ENCODE data around the gene FASLG. TPM values are rescaled to one million over a fixed set of nuclear protein-coding genes. Genes with fewer than 3 reads are reported as not detected.

Gene FASLG
- total RNA-seq (2021) = not detected in 3 replicates
- Bru-seq, nascent RNA = not detected
- long read RNA-seq, experiment 1 = 0 reads
- long read RNA-seq, experiment 2 = 0 reads
- long read RNA-seq, experiment 3 = 0 reads

GRCh38 chr1:172658871-172659453, at the start of gene FASLG:
TSS of gene FASLG (plus strand) at chr1:172659103. CDS start at chr1:172659202, 99 bp downstream.
- no peak for TF ChIP-seq ZNF423 (CRISPR knock-in tag; IDR thresholded peaks at IDR 0.05)
- no peak for TF ChIP-seq TEAD1 (CRISPR knock-in tag; IDR thresholded peaks at IDR 0.05)
- TF ChIP-seq ZNF396 (CRISPR knock-in tag; IDR thresholded peaks at IDR 0.05; ENCODE audit: borderline replicate concordance) = no peak
- no peak for TF ChIP-seq E2F1 (CRISPR knock-in tag; IDR thresholded peaks at IDR 0.05)
- TF ChIP-seq ATF2 (CRISPR knock-in tag; IDR thresholded peaks at IDR 0.05; ENCODE audit: borderline replicate concordance, low read depth) = no peak
- TF ChIP-seq CREB1 (CRISPR knock-in tag; IDR thresholded peaks at IDR 0.05) = no peak
- TF ChIP-seq ZNF219 (CRISPR knock-in tag; IDR thresholded peaks at IDR 0.05; ENCODE audit: borderline replicate concordance) = no peak
- TF ChIP-seq FOXJ3 (CRISPR knock-in tag; IDR thresholded peaks at IDR 0.05; ENCODE audit: borderline replicate concordance) = no peak
- TF ChIP-seq ERG (CRISPR knock-in tag; IDR thresholded peaks at IDR 0.05) = no peak
- TF ChIP-seq CTCF (IDR thresholded peaks at IDR 0.05) = no peak
- TF ChIP-seq ZNF263 (CRISPR knock-in tag; IDR thresholded peaks at IDR 0.05; ENCODE audit: low read depth) = no peak
- no peak for TF ChIP-seq CREM (CRISPR knock-in tag; IDR thresholded peaks at IDR 0.05)
- DNase-seq (ENCODE audit: low spot score) (no peak), ATAC-seq (no peak)
- H3K36me3 Mint-ChIP-seq = no peaks in the 10 kb centered on the region
- no peak within 1 kb of the TSS for H3K27ac Mint-ChIP-seq
- H3K9me3 Mint-ChIP-seq = no peaks in the 10 kb centered on the region
- ChIA-PET POLR2A (no interaction called here), CTCF (interaction anchor here (1.1 kb wide), 1 partner anchor 60 kb away, joined by 6 read pairs; no protein-coding TSS in a partner anchor)
- H3K4me1 Mint-ChIP-seq = no peaks in the 10 kb centered on the region
- H3K4me3 Mint-ChIP-seq = no peak within 1 kb of the TSS
- H3K27me3 Mint-ChIP-seq (ENCODE audit: low read depth) = peaks cover 2% of the 10 kb centered on the region; the same call in 1 of the 2 replicates

GRCh38 chr1:172609528-172609927, 49.4 kb upstream of the FASLG start:
- ChIA-PET CTCF (interaction anchor here (1.1 to 4.1 kb wide), 5 partner anchors 9 to 118 kb away, joined by 3 to 27 read pairs (median 5); no protein-coding TSS in a partner anchor), POLR2A (interaction anchor here (1.0 kb wide), 1 partner anchor 77 kb away, joined by 3 read pairs; the partner anchor contains the start of gene SUCO)
- H3K27me3 Mint-ChIP-seq (ENCODE audit: low read depth) = no peaks in the 10 kb centered on the region
- DNase-seq (ENCODE audit: low spot score) = no peak
- no peak overlapping the region for H3K27ac Mint-ChIP-seq
- no peaks in the 10 kb centered on the region for H3K4me1 Mint-ChIP-seq
- no peak overlapping the region for H3K4me3 Mint-ChIP-seq
- peak; percentile 64; the same call in 1 of the 2 replicates for ATAC-seq
- H3K9me3 Mint-ChIP-seq = peaks cover 3% of the 10 kb centered on the region; the same call in 1 of the 2 replicates
- peaks cover 26% of the 10 kb centered on the region for H3K36me3 Mint-ChIP-seq
- no peak for TF ChIP-seq ELF4 (CRISPR knock-in tag; IDR thresholded peaks at IDR 0.05; ENCODE audit: low read depth)
- no peak for TF ChIP-seq GRHL2 (CRISPR knock-in tag; IDR thresholded peaks at IDR 0.05; ENCODE audit: insufficient replicate concordance, severe bottlenecking)
- no peak for TF ChIP-seq USF1 (CRISPR knock-in tag; IDR thresholded peaks at IDR 0.05)
- no peak for TF ChIP-seq ZNF512 (CRISPR knock-in tag; IDR thresholded peaks at IDR 0.05; ENCODE audit: borderline replicate concordance)
- TF ChIP-seq PRDM15 (CRISPR knock-in tag; IDR thresholded peaks at IDR 0.05) = no peak
- no peak for TF ChIP-seq SMAD4 (CRISPR knock-in tag; IDR thresholded peaks at IDR 0.05)
- TF ChIP-seq ZNF138 (CRISPR knock-in tag; conservative IDR thresholded peaks at IDR 0.05) = no peak
- no peak for TF ChIP-seq ZNF263 (CRISPR knock-in tag; IDR thresholded peaks at IDR 0.05; ENCODE audit: low read depth)
- TF ChIP-seq TCF7 (CRISPR knock-in tag; IDR thresholded peaks at IDR 0.05; ENCODE audit: low read depth) = no peak

Measured in WTC11 (cell line).